Aorta (tissue), 5 donors: Measurements from ENCODE around the gene FOXS1. TPM values are rescaled to one million over a fixed set of nuclear protein-coding genes. Genes with fewer than 3 reads are reported as not detected.

Experiments used
- ATAC-seq: fragments of 200-7000 bp; cut with Tn5 transposase; one replicate; pipeline ENCODE4 v1.9.1; 2022; ENCODE audit warnings: moderate library complexity; ENCODE audit not compliant: low FRiP score
- DNase-seq, 2 donors: peaks; one replicate each; pipeline ENCODE4 v3.0.0-alpha.2; 2020
- H3K27ac ChIP-seq, 2 donors: one replicate each; pipeline ENCODE4 v1.5.1; 2013; ENCODE audit warnings: low read length in 2 of 2, mild to moderate bottlenecking in 2 of 2, moderate library complexity in 2 of 2, control low read depth in 1 of 2, inconsistent platforms in 1 of 2, low read depth in 1 of 2
- H3K27me3 ChIP-seq, 2 donors: one replicate each; pipeline ENCODE4 v1.6.1; 2013; ENCODE audit warnings: control low read depth in 1 of 2, low read length in 1 of 2, mild to moderate bottlenecking in 1 of 2, moderate library complexity in 1 of 2; ENCODE audit not compliant: insufficient read depth in 2 of 2, control insufficient read depth in 1 of 2
- H3K36me3 ChIP-seq, 2 donors: one replicate each; pipeline ENCODE4 v1.6.1; 2013; ENCODE audit warnings: control low read depth in 1 of 2, low read length in 1 of 2, mild to moderate bottlenecking in 1 of 2; ENCODE audit not compliant: insufficient read depth in 2 of 2, control insufficient read depth in 1 of 2
- H3K4me1 ChIP-seq, 2 donors: one replicate each; pipeline ENCODE4 v1.6.1; 2013; ENCODE audit warnings: low read length in 2 of 2, control low read depth in 1 of 2, mild to moderate bottlenecking in 1 of 2, moderate library complexity in 1 of 2; ENCODE audit not compliant: insufficient read depth in 2 of 2, control insufficient read depth in 1 of 2
- H3K4me3 ChIP-seq, 2 donors: one replicate each; pipeline ENCODE4 v1.5.1; 2013; ENCODE audit warnings: low read length in 2 of 2, control low read depth in 1 of 2, mild to moderate bottlenecking in 1 of 2
- H3K9me3 ChIP-seq: one replicate; pipeline ENCODE4 v1.6.1; 2013; ENCODE audit warnings: mild to moderate bottlenecking, low read length; ENCODE audit not compliant: control insufficient read depth
- WGBS, 2 donors: extraction: QIAGEN DNeasy Blood & Tissue Kit; methylation state at CpG; one replicate each; pipeline ENCODE4 v1.1.7; 2013; 5-methylcytosine and 5-hydroxymethylcytosine counted together
- intact Hi-C, 2 donors: fragments of 100-400 bp; cut with DNase I; formaldehyde crosslinking; loops; one replicate each; pipeline versions ENCODE4 v1.14.2 to v1.15.0; 2022
- long read RNA-seq, 2 donors: library from polyadenylated mRNA; unstranded; transcript quantifications; one replicate each; pipeline ENCODE4 v2.0.0, GENCODE V29; 2020 to 2021
- polyA plus RNA-seq, 2 donors: library from polyadenylated mRNA; stranded (reverse); fragments of 200-250 nt; gene quantifications; one replicate each; pipeline ENCODE4 v1.2.3, GENCODE V29; 2013
- total RNA-seq, 2 donors: library from RNA; stranded (reverse); fragmentation: NEBNext Ultra II Directional; extraction: Animal tissue kit (Norgen Biotek cat#: 25700); gene quantifications; one replicate each; pipeline ENCODE4 v1.2.1, GENCODE V29; 2021
- donor health status: healthy with polysubstance abuse.
- donor health status: Bipolar disorder and iron deficiency.
- donor health status: DM: no; HTN: no; CAD: no.
- donor health status: DM: no; HTN: no; CAD: no.
- donor health status: DM: yes; HTN: yes; CAD: no.

FOXS1 gene
- total RNA-seq (10 to 100 TPM in 1 of 2 donors, 1 to 10 TPM in 1; 10.0 to 20.2 TPM), polyA plus RNA-seq (10 to 100 TPM; 11.4 to 76.4 TPM)
- long read RNA-seq, donor 1, transcript FOXS1-201 (1 exons, 1,319 nt): major isoform, 13 of 13 reads
- long read RNA-seq, donor 1, partial matches to known transcripts: 0 of 13 reads
- long read RNA-seq, donor 1, other reads (novel, unspliced or antisense): 0 of 13 reads
- long read RNA-seq, donor 2, transcript FOXS1-201 (1 exons, 1,319 nt): major isoform, 14 of 14 reads
- long read RNA-seq, donor 2, partial matches to known transcripts: 0 of 14 reads
- long read RNA-seq, donor 2, other reads (novel, unspliced or antisense): 0 of 14 reads

- H3K36me3 ChIP-seq: no peaks in the 10 kb centered on the region
- H3K9me3 ChIP-seq: no peaks in the 10 kb centered on the region
- peak; percentile 88 to 92 for DNase-seq
- no peaks in the 10 kb centered on the region for H3K4me1 ChIP-seq
- peak within 1 kb of the TSS; percentile 30 to 82 for H3K27ac ChIP-seq
- intact Hi-C loops: loop anchor here (2.0 to 10.0 kb wide), 2 partner anchors 23 to 121 kb away; partner anchors contain the start of gene BCL2L1 (in 1 of the 2)
- peak within 1 kb of the TSS; percentile 53 to 73 for H3K4me3 ChIP-seq
- WGBS, 2 donors: 3 to 6% methylated on average over 21 of the region's 21 CpGs
- ATAC-seq: peak; percentile 75
- no peaks in the 10 kb centered on the region for H3K27me3 ChIP-seq
Measured at GRCh38 chr20:31845300-31845863, at the start of gene FOXS1. TSS of gene FOXS1 (minus strand) at chr20:31845604. CDS start at chr20:31845542, 62 bp downstream.

- H3K27ac ChIP-seq: no peak overlapping the region
- no peaks in the 10 kb centered on the region for H3K4me1 ChIP-seq
- ATAC-seq (no peak), DNase-seq (no peak)
- no peaks in the 10 kb centered on the region for H3K9me3 ChIP-seq
- 60 to 62% methylated on average over 8 of the region's 8 CpGs for WGBS, 2 donors
- no peaks in the 10 kb centered on the region for H3K27me3 ChIP-seq
- no peak overlapping the region for H3K4me3 ChIP-seq
- intact Hi-C loops: no loop called here
- H3K36me3 ChIP-seq: no peaks in the 10 kb centered on the region
Measured at GRCh38 chr20:31890646-31891045, 45.2 kb upstream of the FOXS1 start.

GRCh38 chr20:31883829-31884228, 38.4 kb upstream of the FOXS1 start:
- Histone ChIP-seq H3K27ac (no peak overlapping the region), H3K36me3 (no peaks in the 10 kb centered on the region), H3K27me3 (no peaks in the 10 kb centered on the region), H3K4me3 (no peak overlapping the region), H3K9me3 (no peaks in the 10 kb centered on the region), H3K4me1 (no peaks in the 10 kb centered on the region)
- intact Hi-C loops: loop anchor here in 1 of 2 donors (5.0 kb wide), 1 partner anchor 68 kb away; the partner anchor contains the start of gene PDRG1
- ATAC-seq: no peak
- no peak for DNase-seq

- no peaks in the 10 kb centered on the region for H3K36me3 ChIP-seq
- H3K4me3 ChIP-seq: no peak overlapping the region
- WGBS, 2 donors: 41 to 45% methylated on average over 5 of the region's 5 CpGs
- H3K9me3 ChIP-seq: no peaks in the 10 kb centered on the region
- DNase-seq (no peak), ATAC-seq (no peak)
- no peaks in the 10 kb centered on the region for H3K27me3 ChIP-seq
- H3K4me1 ChIP-seq: no peaks in the 10 kb centered on the region
- intact Hi-C loops: loop anchor here in 1 of 2 donors (5.0 kb wide), 1 partner anchor 70 kb away; the partner anchor contains the start of gene PDRG1
- H3K27ac ChIP-seq: no peak overlapping the region
Measured at GRCh38 chr20:31881945-31882344, 36.5 kb upstream of the FOXS1 start.

GRCh38 chr20:31879143-31879987, 34.0 kb upstream of the FOXS1 start:
- peak; percentile 98 for ATAC-seq
- H3K36me3 ChIP-seq: no peaks in the 10 kb centered on the region
- WGBS, 2 donors: 6% methylated on average over 45 of the region's 45 CpGs
- peak overlapping the region in 1 of 2 donors; percentile 49 for H3K27ac ChIP-seq
- H3K4me3 ChIP-seq: peak overlapping the region; percentile 27 to 30
- H3K4me1 ChIP-seq: no peaks in the 10 kb centered on the region
- H3K27me3 ChIP-seq: no peaks in the 10 kb centered on the region
- peak; percentile 97 to 98 for DNase-seq
- H3K9me3 ChIP-seq: no peaks in the 10 kb centered on the region
- intact Hi-C loops: no loop called here

GRCh38 chr20:31877684-31878083, 32.3 kb upstream of the FOXS1 start:
- no peak overlapping the region for H3K27ac ChIP-seq
- no peaks in the 10 kb centered on the region for H3K36me3 ChIP-seq
- no peaks in the 10 kb centered on the region for H3K9me3 ChIP-seq
- ATAC-seq (no peak), DNase-seq (no peak)
- H3K4me3 ChIP-seq: no peak overlapping the region
- no peaks in the 10 kb centered on the region for H3K27me3 ChIP-seq
- intact Hi-C loops: no loop called here
- no peaks in the 10 kb centered on the region for H3K4me1 ChIP-seq

GRCh38 chr20:31875671-31876070, 30.3 kb upstream of the FOXS1 start:
- Histone ChIP-seq H3K27me3 (no peaks in the 10 kb centered on the region), H3K4me3 (no peak overlapping the region), H3K9me3 (no peaks in the 10 kb centered on the region), H3K27ac (no peak overlapping the region), H3K36me3 (no peaks in the 10 kb centered on the region), H3K4me1 (no peaks in the 10 kb centered on the region)
- ATAC-seq (no peak), DNase-seq (no peak)
- 82 to 84% methylated on average over 2 of the region's 2 CpGs for WGBS, 2 donors
- intact Hi-C loops: no loop called here

- no peaks in the 10 kb centered on the region for H3K9me3 ChIP-seq
- no peaks in the 10 kb centered on the region for H3K36me3 ChIP-seq
- H3K27me3 ChIP-seq: no peaks in the 10 kb centered on the region
- H3K27ac ChIP-seq: no peak overlapping the region
- intact Hi-C loops: no loop called here
- 93% methylated on average over 6 of the region's 6 CpGs for WGBS, 2 donors
- no peak overlapping the region for H3K4me3 ChIP-seq
- H3K4me1 ChIP-seq: no peaks in the 10 kb centered on the region
- DNase-seq (peak in 1 of 2 donors; percentile 51), ATAC-seq (no peak)
Measured at GRCh38 chr20:31872406-31872805, 27.0 kb upstream of the FOXS1 start.
